Astrocyte of the hippocampus (primary cell): ENCODE results near the gene LIPE.

Experiments
- DNase-seq: peaks from one replicate; pipeline ENCODE4 v3.0.0; 2011; ENCODE audit warnings: low read depth, low spot score

LIPE gene

DNA sequence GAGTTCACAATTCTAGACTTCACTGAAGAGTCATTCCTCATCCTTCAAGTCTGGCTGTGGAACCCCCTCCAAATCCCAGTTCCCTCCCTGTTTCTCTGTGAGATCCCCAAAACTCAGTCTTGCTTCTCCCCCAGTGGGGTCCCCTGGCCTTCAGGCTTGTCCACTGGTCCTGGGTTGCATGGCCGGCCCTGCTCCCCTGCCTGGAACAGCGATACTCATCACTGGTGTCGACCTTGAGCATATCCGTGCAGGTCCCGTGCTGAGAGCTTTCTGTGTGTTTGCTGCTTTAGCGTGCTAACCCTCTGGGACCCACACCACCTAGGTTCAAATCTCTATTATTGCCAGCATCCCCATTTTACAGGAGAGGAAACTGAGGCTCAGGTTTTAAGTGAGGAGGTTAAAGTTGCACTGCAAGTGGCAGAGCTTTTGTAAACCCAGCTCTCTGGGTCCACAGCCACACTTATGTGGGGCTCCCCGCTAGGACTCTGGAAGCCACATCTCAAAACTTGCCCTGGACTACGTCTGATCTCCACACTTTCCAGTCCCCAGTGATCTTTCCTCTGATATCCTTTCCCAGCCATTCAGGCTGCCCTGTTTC lies 15.5 kb downstream of the LIPE start:
- DNase-seq, result no peak

GRCh38 chr19:42410371-42410770 lies 16.8 kb downstream of the LIPE start:
- DNase-seq, result no peak

DNA sequence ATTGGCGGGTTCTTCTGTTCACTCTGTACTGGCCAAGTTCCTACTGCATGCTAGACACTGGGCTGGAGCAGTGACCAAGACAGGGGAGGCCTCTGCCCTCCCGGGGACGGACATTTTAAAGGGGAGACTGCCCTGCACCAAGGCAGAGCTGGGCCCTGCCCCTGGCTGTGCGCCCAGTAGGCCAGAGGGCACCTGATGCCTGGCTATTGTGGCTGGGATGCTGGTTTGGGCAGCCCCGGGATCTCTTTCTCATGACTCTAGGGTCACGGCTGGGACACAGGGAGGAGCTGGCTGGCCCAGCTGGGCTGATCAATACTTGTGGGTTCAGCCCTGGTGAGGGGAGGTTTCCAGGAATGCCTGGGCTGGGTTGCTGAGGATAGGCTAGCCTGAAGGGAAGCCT lies 17.7 kb downstream of the LIPE start:
- DNase-seq, result peak; percentile 61

GRCh38 chr19:42407816-42408175 lies 19.4 kb downstream of the LIPE start:
- no peak for DNase-seq

GRCh38 chr19:42407085-42407815 lies 19.9 kb downstream of the LIPE start:
- DNase-seq, result no peak

DNA sequence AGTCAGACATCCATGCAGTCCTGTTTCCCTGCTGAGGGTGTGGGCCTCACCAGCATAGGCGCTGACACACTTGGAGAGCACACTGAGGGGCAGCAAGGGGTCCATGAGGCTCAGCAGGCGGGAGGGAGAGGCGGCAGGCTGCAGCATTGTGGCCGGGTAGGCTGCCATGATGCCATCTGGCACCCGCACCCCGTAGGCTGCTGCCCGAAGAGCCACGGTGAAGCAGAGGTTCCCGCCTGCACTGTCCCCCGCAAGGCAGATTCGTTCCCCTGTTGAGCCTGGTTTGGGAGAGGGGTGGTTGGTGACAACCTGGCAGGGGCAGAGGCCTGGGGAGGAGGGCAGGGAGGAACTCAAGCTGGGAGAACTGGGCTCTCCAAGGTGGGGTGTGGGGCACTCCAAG lies 21.1 kb downstream of the LIPE start:
- no peak for DNase-seq

- DNase-seq, result no peak
Measured at GRCh38 chr19:42403586-42403985, 23.6 kb downstream of the LIPE start.

DNA sequence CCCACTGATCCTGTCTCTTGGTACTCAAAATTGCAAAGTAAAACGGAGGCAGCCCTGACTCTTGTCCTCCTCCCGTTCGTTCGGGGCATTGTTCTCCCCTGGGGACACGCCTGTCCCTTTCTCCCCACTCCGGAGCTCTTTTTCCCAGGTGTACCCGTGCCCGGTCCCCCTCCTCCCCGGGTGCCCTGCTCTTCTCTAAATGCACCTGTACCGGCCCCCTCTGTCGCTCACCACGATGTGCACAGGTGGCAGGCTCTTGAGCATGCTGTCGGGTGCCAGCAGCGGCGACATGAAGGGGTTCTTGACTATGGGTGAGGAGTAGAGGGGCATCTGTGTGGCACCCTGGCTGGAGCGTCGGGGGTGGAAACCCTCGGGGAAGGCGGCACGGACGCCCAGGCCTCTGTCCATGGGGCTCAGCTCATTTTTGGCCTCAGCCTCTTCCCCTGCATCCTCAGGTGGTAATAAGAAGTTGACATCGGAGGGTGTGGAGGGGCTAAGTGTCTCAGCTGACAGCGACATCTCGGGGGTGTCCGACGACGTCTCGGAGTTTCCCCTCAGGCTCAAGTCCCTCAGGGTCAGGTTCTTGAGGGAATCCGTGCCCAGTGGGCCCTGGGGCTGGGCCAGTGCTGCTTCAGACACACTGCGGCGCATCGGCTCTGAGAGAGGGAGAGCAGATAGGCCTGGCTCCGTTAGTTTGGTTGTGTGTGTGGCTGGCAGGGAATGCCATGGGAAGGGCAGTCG lies 24.6 kb downstream of the LIPE start:
- DNase-seq, result peak; percentile 19

DNA sequence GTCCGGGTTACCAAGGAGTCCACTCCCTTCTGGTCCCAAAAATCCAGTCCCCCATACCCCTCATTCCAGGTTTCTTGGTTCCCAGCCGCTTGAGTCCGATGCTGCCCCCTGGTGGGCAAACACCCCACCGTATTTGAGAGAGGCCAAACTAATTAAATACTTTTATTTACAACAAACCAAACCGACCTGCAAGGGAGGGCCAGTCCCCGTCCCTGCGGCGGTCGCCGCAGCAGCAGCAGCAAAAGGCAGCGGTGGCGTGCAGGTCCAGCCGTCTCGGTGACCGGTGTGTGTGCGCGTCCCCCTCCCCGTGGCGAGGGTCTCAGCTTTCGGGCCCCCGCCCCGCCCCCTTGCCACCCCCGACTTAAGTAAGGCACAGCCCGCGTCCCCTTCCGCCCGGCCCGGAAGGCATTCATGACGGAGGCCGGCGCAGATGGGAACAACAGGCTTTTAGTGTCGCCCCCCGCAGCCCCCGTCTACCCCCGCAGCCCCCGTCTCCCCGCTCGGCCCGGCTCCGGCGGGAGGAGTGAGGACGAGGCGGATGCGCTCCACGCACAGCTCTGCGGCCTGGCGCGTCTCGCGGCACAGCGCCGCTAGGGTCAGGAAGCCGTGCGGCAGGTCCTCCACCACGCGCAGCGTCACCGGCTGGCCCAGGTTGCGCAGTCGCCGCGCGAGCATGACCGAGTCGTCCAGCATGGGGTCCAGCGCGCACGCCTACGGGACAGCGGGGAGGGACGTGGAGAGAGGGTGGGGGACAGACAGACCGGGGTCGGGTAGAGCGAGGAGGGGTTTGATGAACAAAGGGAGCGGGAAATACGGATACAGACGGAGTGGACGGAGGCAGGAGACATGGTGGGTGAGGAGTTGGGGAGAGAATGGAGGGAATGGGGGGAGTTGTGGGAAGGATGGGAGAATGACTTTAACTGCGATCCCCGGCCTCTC lies 25.6 kb downstream of the LIPE start:
- DNase-seq, result peak; percentile 88

DNA sequence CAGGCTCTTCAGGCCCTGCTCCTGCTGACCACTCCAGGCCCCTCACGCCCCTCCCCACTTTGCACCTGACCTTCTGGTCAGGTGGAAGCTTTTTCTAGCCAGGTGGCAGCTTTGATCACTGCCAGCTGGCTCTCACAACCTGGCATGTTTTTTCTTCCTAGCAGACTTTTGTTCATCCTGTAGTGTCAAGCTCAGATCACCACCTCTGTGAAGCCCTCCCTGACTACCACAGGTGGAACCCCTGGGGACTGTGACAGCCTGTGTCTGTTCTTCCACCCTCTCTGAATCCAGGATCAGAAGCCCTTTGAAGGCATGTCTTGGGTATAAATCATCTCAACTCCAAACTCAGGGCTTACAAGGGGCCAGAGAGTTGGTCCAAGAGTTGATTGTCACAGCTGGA lies 26.8 kb downstream of the LIPE start:
- DNase-seq, result no peak

- DNase-seq, result no peak
Measured at GRCh38 chr19:42397263-42398166, 29.7 kb downstream of the LIPE start.

- DNase-seq, result peak; percentile 100
Measured at GRCh38 chr19:42396381-42397262, 30.6 kb downstream of the LIPE start.

DNA sequence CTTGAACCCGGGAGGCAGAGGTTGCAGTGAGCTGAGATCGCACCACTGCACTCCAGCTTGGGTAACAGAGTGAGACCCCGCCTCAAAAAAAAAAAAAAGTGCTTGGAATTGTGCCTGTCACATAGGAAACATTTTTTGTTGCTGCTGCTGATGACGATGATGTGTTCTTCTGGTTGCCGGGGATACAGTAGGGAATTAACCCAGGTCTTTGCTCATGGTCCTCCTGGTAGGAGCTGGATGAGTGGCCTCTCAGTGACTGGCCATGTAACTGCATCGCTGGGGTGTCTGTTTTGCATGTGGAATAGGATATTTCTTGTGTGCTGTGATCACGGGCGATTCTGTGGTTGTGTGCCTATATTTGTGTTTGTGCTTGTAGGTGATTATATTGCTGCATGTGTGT lies 32.4 kb downstream of the LIPE start:
- peak; percentile 11 for DNase-seq

GRCh38 chr19:42392165-42392564 lies 35.0 kb downstream of the LIPE start:
- DNase-seq, result no peak

DNA sequence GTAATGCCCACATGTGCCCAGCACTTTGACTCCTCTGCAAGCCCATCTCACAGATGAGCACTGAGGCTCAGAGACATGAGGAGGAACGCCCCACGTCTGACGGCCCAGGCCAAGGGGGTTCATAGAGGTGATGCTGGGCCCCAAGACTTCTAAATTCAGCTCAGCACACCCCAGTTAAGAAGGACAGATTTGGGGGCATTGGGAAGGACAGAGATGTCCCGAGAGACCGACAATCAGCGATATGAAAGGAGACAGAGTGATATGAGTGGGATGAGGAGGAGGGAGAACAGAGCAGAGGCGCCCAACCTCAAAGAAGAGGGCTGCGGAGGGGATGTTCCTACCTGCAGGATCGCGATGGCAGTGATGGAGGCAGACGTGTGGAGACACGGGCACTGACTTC lies 37.3 kb downstream of the LIPE start, which contains the start of gene CNFN:
CNFN (minus strand) TSS at position 399 of the 400 bp plus-strand sequence. CDS start 1,260 bp downstream, outside the sequence.
- DNase-seq, result no peak

- no peak for DNase-seq
Measured at GRCh38 chr19:42388851-42389489, 38.2 kb downstream of the LIPE start.

- DNase-seq, result peak; percentile 62
Measured at GRCh38 chr19:42386974-42387707, 40.0 kb downstream of the LIPE start.

DNA sequence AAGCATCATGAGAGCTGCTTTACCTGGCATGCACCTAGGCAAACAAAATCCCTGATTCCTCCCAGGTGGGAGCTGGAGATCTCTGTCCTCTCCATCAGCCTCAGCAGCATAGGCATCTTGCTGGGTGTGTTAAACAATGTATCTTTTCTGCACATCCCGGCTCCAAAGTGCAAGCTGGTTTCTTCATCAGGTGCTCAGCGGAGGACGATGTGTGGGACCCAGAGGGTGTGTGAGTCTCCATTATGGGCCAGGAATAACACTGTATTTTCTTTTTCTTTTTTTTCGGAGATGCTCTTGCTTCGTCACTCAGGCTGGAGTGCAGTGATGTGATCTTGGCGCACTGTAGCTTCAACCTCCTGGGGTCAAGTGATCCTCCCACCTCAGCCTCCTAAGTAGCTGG lies 47.0 kb downstream of the LIPE start:
- DNase-seq, result no peak
